Coronary artery (tissue), 2 donors: ENCODE results near the gene TEX264.

Experiments
- DNase-seq: peaks from one replicate; pipeline ENCODE4 v3.0.0-alpha.2; 2017; ENCODE audit warnings: low spot score
- H3K27ac ChIP-seq, 2 donors: fragments of 200-600 bp; sonication (generic); one replicate each; pipeline ENCODE4 v1.5.1; 2016 to 2019
- H3K4me3 ChIP-seq: fragments of 200-600 bp; sonication (generic); 2 replicates; pipeline ENCODE4 v1.5.1; 2016; ENCODE audit warnings: mild to moderate bottlenecking, moderate library complexity
- CTCF ChIP-seq: fragments of 200-600 bp; sonication (generic); IDR thresholded peaks from one replicate; pipeline ENCODE4 v1.5.1; 2019; ENCODE audit warnings: antibody characterized with exemption

The TEX264 gene

GRCh38 chr3:51676102-51676640 lies 5.1 kb downstream of the TEX264 start:
- DNase-seq: no peak
- TF ChIP-seq CTCF: no peak
- H3K4me3 ChIP-seq: no peak overlapping the region
- H3K27ac ChIP-seq: no peak overlapping the region

- TF ChIP-seq CTCF: no peak
- no peak overlapping the region for H3K27ac ChIP-seq
- H3K4me3 ChIP-seq: no peak overlapping the region
- DNase-seq: no peak
Observed at GRCh38 chr3:51677358-51677757, 6.3 kb downstream of the TEX264 start.

GRCh38 chr3:51678186-51678585 lies 7.1 kb downstream of the TEX264 start:
- no peak for DNase-seq
- no peak for TF ChIP-seq CTCF
- H3K27ac ChIP-seq: no peak overlapping the region
- no peak overlapping the region for H3K4me3 ChIP-seq

DNA sequence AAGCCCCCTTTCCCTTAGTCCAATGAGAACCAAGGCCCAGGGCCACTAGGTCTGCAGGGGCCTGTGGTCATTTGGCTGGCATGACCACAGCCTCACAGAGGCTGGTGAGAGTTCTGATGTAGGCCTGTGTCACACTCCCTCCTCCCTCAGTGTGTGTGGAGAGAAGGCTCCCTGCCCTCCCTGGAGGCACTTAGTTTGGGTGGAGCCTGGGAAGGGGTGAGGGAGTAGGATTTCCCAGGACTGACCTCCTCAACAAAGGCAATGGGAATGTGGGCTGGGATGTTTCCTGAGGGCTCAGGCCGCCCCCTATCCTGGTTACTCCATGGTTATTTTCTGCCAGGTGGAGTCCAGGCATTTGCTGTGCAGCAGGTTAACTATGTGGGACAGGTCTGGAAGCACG lies 7.6 kb downstream of the TEX264 start:
- Histone ChIP-seq H3K4me3 (no peak overlapping the region), H3K27ac (no peak overlapping the region)
- DNase-seq: no peak
- TF ChIP-seq CTCF: no peak

DNA sequence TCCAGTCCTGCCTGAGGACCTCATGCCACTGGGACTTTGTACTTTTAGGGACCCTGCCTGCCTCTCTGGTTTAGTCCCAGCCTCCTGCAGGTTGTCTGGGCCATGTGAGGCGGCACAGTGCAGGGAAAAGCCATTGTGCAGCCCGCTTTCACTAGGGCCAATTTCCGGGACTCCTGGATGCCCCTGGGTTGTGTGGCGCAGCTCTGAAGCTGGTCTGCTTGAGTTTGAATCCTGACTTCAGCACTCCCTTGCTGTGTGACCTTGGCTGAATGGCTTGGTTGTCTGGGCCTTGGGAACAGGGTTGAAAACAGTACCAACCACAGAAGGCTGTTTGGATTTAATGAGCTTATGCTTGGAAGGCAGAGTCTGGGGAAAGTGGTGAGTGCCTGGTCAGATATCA lies 8.3 kb downstream of the TEX264 start:
- TF ChIP-seq CTCF: no peak
- H3K4me3 ChIP-seq: no peak overlapping the region
- H3K27ac ChIP-seq: no peak overlapping the region
- no peak for DNase-seq

DNA sequence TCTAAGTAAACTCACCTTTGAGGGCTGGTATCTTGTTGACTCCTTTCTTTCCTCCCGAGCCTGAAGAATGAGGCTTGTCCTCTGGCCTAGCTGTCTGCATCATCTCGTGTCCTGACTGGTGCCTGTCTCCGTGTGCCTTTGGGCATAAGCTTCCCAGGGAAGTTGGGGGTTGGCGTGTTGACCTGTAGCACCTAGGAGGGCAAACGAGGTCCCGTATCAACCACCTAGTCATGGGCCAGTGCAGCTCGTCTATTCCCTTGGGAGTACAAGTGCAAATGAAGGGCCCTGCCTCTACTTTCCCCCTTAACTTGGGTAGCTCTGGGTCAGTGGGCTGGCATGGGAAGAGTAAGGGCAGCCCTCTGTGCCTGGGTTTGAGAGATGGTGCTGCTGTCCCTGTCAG lies 8.7 kb downstream of the TEX264 start:
- DNase-seq: no peak
- H3K4me3 ChIP-seq: no peak overlapping the region
- H3K27ac ChIP-seq: no peak overlapping the region
- TF ChIP-seq CTCF: no peak

DNA sequence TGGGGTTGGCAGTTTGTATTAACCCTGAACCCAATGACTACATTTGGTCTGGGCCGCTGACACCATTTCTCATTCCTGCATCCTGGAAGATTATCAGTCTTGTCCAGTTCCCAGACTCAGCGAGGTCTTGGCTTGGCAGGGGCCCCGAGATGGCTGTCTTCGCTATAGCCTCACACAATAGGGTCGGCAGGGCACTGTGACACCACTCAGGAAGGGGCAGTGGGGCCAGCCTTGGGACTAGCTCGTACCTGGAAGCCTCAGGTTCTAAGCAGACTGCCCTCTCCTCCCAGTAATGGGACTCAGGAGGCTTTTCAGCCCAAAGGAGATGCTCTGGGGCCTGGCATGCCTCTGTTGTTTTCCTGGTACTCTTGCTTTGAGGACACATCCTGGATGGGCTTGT lies 9.1 kb downstream of the TEX264 start:
- Histone ChIP-seq H3K4me3 (no peak overlapping the region), H3K27ac (peak overlapping the region in 1 of 2 donors; percentile 42)
- no peak for DNase-seq
- no peak for TF ChIP-seq CTCF
